ENCODE measurements around the gene TTC33. TPM values are rescaled to one million over a fixed set of nuclear protein-coding genes. Genes with fewer than 3 reads are reported as not detected.

Gene TTC33
- polyA plus RNA-seq, 1 donor from 2014 or later = 73.5 TPM

DNA sequence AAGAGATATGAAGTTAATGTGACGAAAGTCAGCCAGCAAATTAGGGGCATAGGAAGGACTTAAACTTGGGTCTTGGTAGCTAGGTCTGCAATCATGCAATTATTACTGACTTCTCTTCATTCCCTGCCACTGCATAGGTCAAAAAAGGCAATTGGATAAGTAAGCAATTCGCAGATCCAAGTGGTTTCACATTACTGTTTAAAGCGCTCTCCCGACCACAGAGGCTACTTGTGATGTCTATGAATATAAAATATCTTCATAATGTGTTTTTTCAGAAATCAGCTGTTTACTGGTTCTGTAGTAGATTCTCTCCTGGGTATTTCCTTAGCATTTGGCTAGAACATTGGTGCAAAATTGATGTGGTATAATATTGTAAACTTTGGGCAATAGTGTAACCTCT, 250.7 kb downstream of the TTC33 start:
- no peak for TF ChIP-seq TAF1 (IDR thresholded peaks at IDR 0.05; ENCODE audit: low read depth)
- TF ChIP-seq EZH2 (IDR thresholded peaks at IDR 0.05; ENCODE audit: borderline replicate concordance, insufficient read depth, low read length, poor library complexity, severe bottlenecking) = no peak
- no peak for TF ChIP-seq RAD21 (conservative IDR thresholded peaks at IDR 0.05)
- TF ChIP-seq, protein P1, sequence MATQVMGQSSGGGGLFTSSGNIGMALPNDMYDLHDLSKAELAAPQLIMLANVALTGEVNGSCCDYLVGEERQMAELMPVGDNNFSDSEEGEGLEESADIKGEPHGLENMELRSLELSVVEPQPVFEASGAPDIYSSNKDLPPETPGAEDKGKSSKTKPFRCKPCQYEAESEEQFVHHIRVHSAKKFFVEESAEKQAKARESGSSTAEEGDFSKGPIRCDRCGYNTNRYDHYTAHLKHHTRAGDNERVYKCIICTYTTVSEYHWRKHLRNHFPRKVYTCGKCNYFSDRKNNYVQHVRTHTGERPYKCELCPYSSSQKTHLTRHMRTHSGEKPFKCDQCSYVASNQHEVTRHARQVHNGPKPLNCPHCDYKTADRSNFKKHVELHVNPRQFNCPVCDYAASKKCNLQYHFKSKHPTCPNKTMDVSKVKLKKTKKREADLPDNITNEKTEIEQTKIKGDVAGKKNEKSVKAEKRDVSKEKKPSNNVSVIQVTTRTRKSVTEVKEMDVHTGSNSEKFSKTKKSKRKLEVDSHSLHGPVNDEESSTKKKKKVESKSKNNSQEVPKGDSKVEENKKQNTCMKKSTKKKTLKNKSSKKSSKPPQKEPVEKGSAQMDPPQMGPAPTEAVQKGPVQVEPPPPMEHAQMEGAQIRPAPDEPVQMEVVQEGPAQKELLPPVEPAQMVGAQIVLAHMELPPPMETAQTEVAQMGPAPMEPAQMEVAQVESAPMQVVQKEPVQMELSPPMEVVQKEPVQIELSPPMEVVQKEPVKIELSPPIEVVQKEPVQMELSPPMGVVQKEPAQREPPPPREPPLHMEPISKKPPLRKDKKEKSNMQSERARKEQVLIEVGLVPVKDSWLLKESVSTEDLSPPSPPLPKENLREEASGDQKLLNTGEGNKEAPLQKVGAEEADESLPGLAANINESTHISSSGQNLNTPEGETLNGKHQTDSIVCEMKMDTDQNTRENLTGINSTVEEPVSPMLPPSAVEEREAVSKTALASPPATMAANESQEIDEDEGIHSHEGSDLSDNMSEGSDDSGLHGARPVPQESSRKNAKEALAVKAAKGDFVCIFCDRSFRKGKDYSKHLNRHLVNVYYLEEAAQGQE (IDR thresholded peaks at IDR 0.05; ENCODE audit: borderline replicate concordance) = no peak
- TF ChIP-seq POLR2AphosphoS5 (IDR thresholded peaks at IDR 0.05) = no peak
- TF ChIP-seq, protein P2, sequence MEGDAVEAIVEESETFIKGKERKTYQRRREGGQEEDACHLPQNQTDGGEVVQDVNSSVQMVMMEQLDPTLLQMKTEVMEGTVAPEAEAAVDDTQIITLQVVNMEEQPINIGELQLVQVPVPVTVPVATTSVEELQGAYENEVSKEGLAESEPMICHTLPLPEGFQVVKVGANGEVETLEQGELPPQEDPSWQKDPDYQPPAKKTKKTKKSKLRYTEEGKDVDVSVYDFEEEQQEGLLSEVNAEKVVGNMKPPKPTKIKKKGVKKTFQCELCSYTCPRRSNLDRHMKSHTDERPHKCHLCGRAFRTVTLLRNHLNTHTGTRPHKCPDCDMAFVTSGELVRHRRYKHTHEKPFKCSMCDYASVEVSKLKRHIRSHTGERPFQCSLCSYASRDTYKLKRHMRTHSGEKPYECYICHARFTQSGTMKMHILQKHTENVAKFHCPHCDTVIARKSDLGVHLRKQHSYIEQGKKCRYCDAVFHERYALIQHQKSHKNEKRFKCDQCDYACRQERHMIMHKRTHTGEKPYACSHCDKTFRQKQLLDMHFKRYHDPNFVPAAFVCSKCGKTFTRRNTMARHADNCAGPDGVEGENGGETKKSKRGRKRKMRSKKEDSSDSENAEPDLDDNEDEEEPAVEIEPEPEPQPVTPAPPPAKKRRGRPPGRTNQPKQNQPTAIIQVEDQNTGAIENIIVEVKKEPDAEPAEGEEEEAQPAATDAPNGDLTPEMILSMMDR (IDR thresholded peaks at IDR 0.05; ENCODE audit: poor library complexity, severe bottlenecking) = no peak
- no peak for TF ChIP-seq EP300 (conservative IDR thresholded peaks at IDR 0.05; ENCODE audit: poor library complexity, severe bottlenecking)
- no peak for TF ChIP-seq MXI1 (conservative IDR thresholded peaks at IDR 0.05; ENCODE audit: poor library complexity, severe bottlenecking)
- TF ChIP-seq SMC3 (conservative IDR thresholded peaks at IDR 0.05; ENCODE audit: poor library complexity) = no peak

DNA sequence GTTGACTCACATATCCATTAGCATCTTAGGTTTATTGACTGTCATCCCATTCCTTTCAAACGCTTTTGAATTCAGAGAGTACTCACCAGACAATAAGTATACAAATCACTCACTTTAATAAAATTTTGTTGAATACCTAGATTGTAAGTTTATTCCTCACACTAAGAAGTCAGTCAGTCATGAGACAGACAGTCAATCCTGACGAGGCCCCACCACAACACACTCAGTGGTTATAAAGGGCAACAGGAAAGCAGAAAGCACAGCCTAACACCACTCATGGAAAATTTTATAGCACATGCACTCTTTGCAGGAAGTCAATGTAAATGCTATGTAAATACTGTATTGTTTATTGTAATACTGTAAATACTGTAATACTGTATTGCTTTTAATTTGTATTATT, 252.3 kb downstream of the TTC33 start:
- H3F3A ChIP-seq (ENCODE audit: insufficient read depth, low read length, poor library complexity, severe bottlenecking) = no peaks in the 10 kb centered on the region
- TF ChIP-seq TAF1 (IDR thresholded peaks at IDR 0.05; ENCODE audit: low read depth) = no peak
- TF ChIP-seq SMC3 (conservative IDR thresholded peaks at IDR 0.05; ENCODE audit: poor library complexity) = no peak
- no peak overlapping the region for H3K27ac ChIP-seq (ENCODE audit: low read length)
- H3K9ac ChIP-seq (ENCODE audit: low read length) = no peak overlapping the region
- H3K79me2 ChIP-seq (replicated peaks; ENCODE audit: insufficient read depth, low read length) = no peaks in the 10 kb centered on the region
- H3K9me3 ChIP-seq (ENCODE audit: low read length) = no peaks in the 10 kb centered on the region
- H3K9me2 ChIP-seq (ENCODE audit: insufficient read depth, low read length) = no peaks in the 10 kb centered on the region
- no peaks in the 10 kb centered on the region for H4K20me1 ChIP-seq (ENCODE audit: insufficient read depth)
- no peaks in the 10 kb centered on the region for H3K27me3 ChIP-seq (ENCODE audit: insufficient read depth, low read depth, low read length)
- H3K4me3 ChIP-seq (ENCODE audit: low read length) = no peak overlapping the region
- no peak overlapping the region for H2AFZ ChIP-seq (ENCODE audit: low read depth, low read length)
- no peaks in the 10 kb centered on the region for H3K36me3 ChIP-seq (ENCODE audit: insufficient read depth, low read length)
- H3K4me2 ChIP-seq (ENCODE audit: low read length) = no peak overlapping the region

More for the DNA sequence above, 250.7 kb downstream of the TTC33 start:
- no peaks in the 10 kb centered on the region for H3F3A ChIP-seq (ENCODE audit: insufficient read depth, low read length, poor library complexity, severe bottlenecking)
- no peaks in the 10 kb centered on the region for H4K20me1 ChIP-seq (ENCODE audit: insufficient read depth)
- no peak overlapping the region for H3K4me2 ChIP-seq (ENCODE audit: low read length)
- H3K4me3 ChIP-seq (ENCODE audit: low read length) = no peak overlapping the region
- H3K27ac ChIP-seq (ENCODE audit: low read length) = no peak overlapping the region
- H3K9me3 ChIP-seq (ENCODE audit: low read length) = no peaks in the 10 kb centered on the region
- no peaks in the 10 kb centered on the region for H3K79me2 ChIP-seq (replicated peaks; ENCODE audit: insufficient read depth, low read length)
- H3K36me3 ChIP-seq (ENCODE audit: insufficient read depth, low read length) = no peaks in the 10 kb centered on the region
- no peak overlapping the region for H2AFZ ChIP-seq (ENCODE audit: low read depth, low read length)
- H3K9ac ChIP-seq (ENCODE audit: low read length) = no peak overlapping the region
- H3K9me2 ChIP-seq (ENCODE audit: insufficient read depth, low read length) = no peaks in the 10 kb centered on the region
- H3K27me3 ChIP-seq (ENCODE audit: insufficient read depth, low read depth, low read length) = no peaks in the 10 kb centered on the region

DNA sequence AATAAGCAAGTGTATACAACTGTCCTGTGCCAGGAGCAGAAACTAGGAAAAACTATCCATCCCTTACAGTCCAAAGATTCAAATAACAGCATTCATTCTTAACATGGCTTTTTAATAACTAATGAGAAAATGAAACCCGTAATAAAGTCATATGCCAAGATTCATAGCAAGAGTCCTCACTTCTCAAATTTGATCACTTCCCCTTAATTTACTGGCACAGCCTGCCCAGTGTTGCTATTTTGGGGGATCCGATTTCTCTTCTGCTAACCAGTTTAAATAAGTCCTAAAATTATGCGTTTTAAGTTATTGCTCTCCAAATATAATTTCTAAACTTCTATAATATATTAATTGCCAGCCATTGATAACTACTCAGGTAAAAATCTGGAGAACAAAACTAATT, 253.0 kb downstream of the TTC33 start:
- Histone ChIP-seq H3K36me3 (ENCODE audit: insufficient read depth, low read length) (no peaks in the 10 kb centered on the region), H3K27me3 (ENCODE audit: insufficient read depth, low read depth, low read length) (no peaks in the 10 kb centered on the region), H3K27ac (ENCODE audit: low read length) (no peak overlapping the region), H2AFZ (ENCODE audit: low read depth, low read length) (no peak overlapping the region), H3K9me3 (ENCODE audit: low read length) (no peaks in the 10 kb centered on the region), H3K4me3 (ENCODE audit: low read length) (no peak overlapping the region), H3F3A (ENCODE audit: insufficient read depth, low read length, poor library complexity, severe bottlenecking) (no peaks in the 10 kb centered on the region), H3K4me2 (ENCODE audit: low read length) (no peak overlapping the region), H3K9ac (ENCODE audit: low read length) (no peak overlapping the region), H3K79me2 (replicated peaks; ENCODE audit: insufficient read depth, low read length) (no peaks in the 10 kb centered on the region), H4K20me1 (ENCODE audit: insufficient read depth) (no peaks in the 10 kb centered on the region), H3K9me2 (ENCODE audit: insufficient read depth, low read length) (no peaks in the 10 kb centered on the region)
- TF ChIP-seq TAF1 (IDR thresholded peaks at IDR 0.05; ENCODE audit: low read depth) = no peak
- no peak for TF ChIP-seq EP300 (conservative IDR thresholded peaks at IDR 0.05; ENCODE audit: poor library complexity, severe bottlenecking)
- no peak for TF ChIP-seq EZH2 (IDR thresholded peaks at IDR 0.05; ENCODE audit: borderline replicate concordance, insufficient read depth, low read length, poor library complexity, severe bottlenecking)
- TF ChIP-seq, protein P2 (IDR thresholded peaks at IDR 0.05; ENCODE audit: poor library complexity, severe bottlenecking) = no peak
- TF ChIP-seq MXI1 (conservative IDR thresholded peaks at IDR 0.05; ENCODE audit: poor library complexity, severe bottlenecking) = no peak
- TF ChIP-seq RAD21 (conservative IDR thresholded peaks at IDR 0.05) = no peak
- TF ChIP-seq POLR2AphosphoS5 (IDR thresholded peaks at IDR 0.05) = no peak
- TF ChIP-seq, protein P1 (IDR thresholded peaks at IDR 0.05; ENCODE audit: borderline replicate concordance) = no peak
- no peak for TF ChIP-seq SMC3 (conservative IDR thresholded peaks at IDR 0.05; ENCODE audit: poor library complexity)

Data from neural cell (in vitro differentiated cells).